ENCODE data around the gene DLGAP1.

Gene DLGAP1

GRCh38 chr18:3760741-3761140 is 694.4 kb downstream of the DLGAP1 start:
- DNase-seq (ENCODE audit: low read depth) = no peak

GRCh38 chr18:3759099-3759498 is 696.0 kb downstream of the DLGAP1 start:
- no peak for DNase-seq (ENCODE audit: low read depth)

GRCh38 chr18:3758531-3758930 is 696.6 kb downstream of the DLGAP1 start:
- DNase-seq (ENCODE audit: low read depth) = no peak

- no peak for DNase-seq (ENCODE audit: low read depth)
Observed at GRCh38 chr18:3757361-3757760, 697.7 kb downstream of the DLGAP1 start.

GRCh38 chr18:3753106-3753505 is 702.0 kb downstream of the DLGAP1 start:
- DNase-seq (ENCODE audit: low read depth) = no peak

- DNase-seq (ENCODE audit: low read depth) = no peak
Observed at GRCh38 chr18:3748086-3748485, 707.0 kb downstream of the DLGAP1 start.

GRCh38 chr18:3747176-3747973 is 707.7 kb downstream of the DLGAP1 start:
- no peak for DNase-seq (ENCODE audit: low read depth)

GRCh38 chr18:3742541-3742940 is 712.6 kb downstream of the DLGAP1 start:
- DNase-seq (ENCODE audit: low read depth) = no peak

GRCh38 chr18:3741333-3741732 is 713.8 kb downstream of the DLGAP1 start:
- DNase-seq (ENCODE audit: low read depth) = no peak

GRCh38 chr18:3728704-3729437 is 726.2 kb downstream of the DLGAP1 start:
- no peak for DNase-seq (ENCODE audit: low read depth)

- DNase-seq (ENCODE audit: low read depth) = no peak
Observed at GRCh38 chr18:3727274-3727673, 727.8 kb downstream of the DLGAP1 start.

GRCh38 chr18:3726238-3726951 is 728.7 kb downstream of the DLGAP1 start:
- DNase-seq (ENCODE audit: low read depth) = no peak

- DNase-seq (ENCODE audit: low read depth) = no peak
Observed at GRCh38 chr18:3725115-3725514, 730.0 kb downstream of the DLGAP1 start.

GRCh38 chr18:3723554-3723953 is 731.6 kb downstream of the DLGAP1 start:
- no peak for DNase-seq (ENCODE audit: low read depth)

GRCh38 chr18:3722649-3723433 is 732.3 kb downstream of the DLGAP1 start:
- DNase-seq (ENCODE audit: low read depth) = no peak

GRCh38 chr18:3721771-3722648 is 733.1 kb downstream of the DLGAP1 start:
- DNase-seq (ENCODE audit: low read depth) = no peak

- no peak for DNase-seq (ENCODE audit: low read depth)
Observed at GRCh38 chr18:3720818-3721545, 734.1 kb downstream of the DLGAP1 start.

- DNase-seq (ENCODE audit: low read depth) = no peak
Observed at GRCh38 chr18:3720159-3720558, 734.9 kb downstream of the DLGAP1 start.

- DNase-seq (ENCODE audit: low read depth) = no peak
Observed at GRCh38 chr18:3717376-3718025, 737.6 kb downstream of the DLGAP1 start.

Measured in T-helper 22 cell (primary cell).